ENCODE results near the gene RNF138. TPM values are rescaled to one million over a fixed set of nuclear protein-coding genes. Genes with fewer than 3 reads are reported as not detected.

RNF138 gene
- total and polyA plus RNA-seq, 10 of the 15 experiments (the other 5 are each of a cell fraction or from before 2014, with no cell fraction given) = 24.2 to 75.2 (median 40.1) TPM

DNA sequence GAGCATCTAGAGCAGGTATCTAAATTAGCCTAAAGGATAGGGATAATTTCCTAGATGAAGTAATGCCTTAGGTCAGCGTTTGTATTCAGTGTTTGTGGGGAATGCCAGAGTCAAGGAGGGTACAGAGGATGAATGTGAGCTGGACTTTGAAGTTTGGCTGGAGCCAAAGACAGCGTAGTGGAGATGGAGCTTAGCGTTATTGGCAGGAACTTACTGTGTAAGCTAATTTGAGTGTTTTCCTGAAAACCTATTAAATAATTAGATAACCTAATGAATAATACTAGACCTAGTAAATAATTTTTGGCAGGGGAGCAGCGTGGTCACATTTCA is 4.2 kb downstream of the RNF138 start:
- FAIRE-seq (no peak), ATAC-seq (no peak), DNase-seq (ENCODE audit: low read depth, low spot score) (no peak)
- Histone ChIP-seq H3K36me3 (ENCODE audit: control insufficient read depth in 2 of 2, insufficient read depth in 2 of 2, low read length in 1 of 2) (peaks cover 0 to 6% of the 10 kb centered on the region in 2 experiments; a peak in 1 of 4 replicates), H3K9me3 (replicated peaks; ENCODE audit: control insufficient read depth, insufficient read depth, low read length) (no peaks in the 10 kb centered on the region), H2AFZ (ENCODE audit: control insufficient read depth, low read depth, low read length) (no peak overlapping the region), H3K79me2 (ENCODE audit: control insufficient read depth, insufficient read depth, low read length) (peaks cover 77% of the 10 kb centered on the region), H3K9ac (ENCODE audit: control insufficient read depth, insufficient read depth, low read length) (no peak overlapping the region), H4K20me1 (ENCODE audit: control insufficient read depth, insufficient read depth) (no peaks in the 10 kb centered on the region), H3K27ac (ENCODE audit: control insufficient read depth, insufficient read depth) (no peak overlapping the region), H3K4me1 (ENCODE audit: control insufficient read depth, insufficient read depth, low read length) (no peaks in the 10 kb centered on the region; the same call in 1 of the 2 replicates), H3K27me3 (replicated peaks in 1 of 2; ENCODE audit: control insufficient read depth in 2 of 2, insufficient read depth in 2 of 2, low read length in 1 of 2) (no peaks in the 10 kb centered on the region), H3K4me3 (peak overlapping the region; percentile 3; the same call in 1 of the 2 replicates), H3K4me2 (ENCODE audit: control insufficient read depth, insufficient read depth) (peak overlapping the region; percentile 60)
- ChIA-PET CTCF (interaction anchor here (0.6 to 1.3 kb wide), 3 partner anchors 9 to 817 kb away, joined by 3 read pairs; no protein-coding TSS in a partner anchor), POLR2A (interaction anchor here (0.6 to 1.1 kb wide), 3 partner anchors 8 to 11 kb away, joined by 3 to 5 read pairs (median 5); no protein-coding TSS in a partner anchor), SMC1A (ENCODE audit: uncharacterized antibody, unreplicated experiment) (interaction anchor here (0.8 to 1.7 kb wide), 4 partner anchors 9 to 77 kb away, joined by 3 to 10 read pairs (median 4); no protein-coding TSS in a partner anchor), RAD21 (ENCODE audit: unreplicated experiment) (interaction anchor here (1.2 kb wide), 1 partner anchor 10 kb away, joined by 4 read pairs; no protein-coding TSS in a partner anchor)
- BruUV-seq (replicated peaks) = no TSS peak
- 95% methylated on average over 4 of the region's 4 CpGs for WGBS (ENCODE audit: insufficient coverage, insufficient replicate concordance, low lambda C conversion rate, missing lambda C conversion rate)
- in situ Hi-C loops (cut with MboI) (no loop called here), intact Hi-C loops (cut with micrococcal nuclease; ENCODE audit: unreplicated experiment) (no loop called here)
- TF ChIP-seq NR2F1 (conservative IDR thresholded peaks at IDR 0.05) = no peak
- no peak for TF ChIP-seq EED (IDR thresholded peaks at IDR 0.05; ENCODE audit: low read depth)
- no peak for TF ChIP-seq SMARCA5 (IDR thresholded peaks at IDR 0.05)
- no peak for TF ChIP-seq CBX5 (IDR thresholded peaks at IDR 0.05; ENCODE audit: low read depth)
- no peak for TF ChIP-seq SRF (IDR thresholded peaks at IDR 0.05; ENCODE audit: low read depth in 2 of 2, low read length in 2 of 2)
- TF ChIP-seq TARDBP (IDR thresholded peaks at IDR 0.05; ENCODE audit: borderline replicate concordance) = no peak
- no peak for TF ChIP-seq ZSCAN29 (IDR thresholded peaks at IDR 0.05)
- no peak for TF ChIP-seq CHD2 (IDR thresholded peaks at IDR 0.05; ENCODE audit: borderline replicate concordance, low read depth, low read length)
- TF ChIP-seq, protein P1, sequence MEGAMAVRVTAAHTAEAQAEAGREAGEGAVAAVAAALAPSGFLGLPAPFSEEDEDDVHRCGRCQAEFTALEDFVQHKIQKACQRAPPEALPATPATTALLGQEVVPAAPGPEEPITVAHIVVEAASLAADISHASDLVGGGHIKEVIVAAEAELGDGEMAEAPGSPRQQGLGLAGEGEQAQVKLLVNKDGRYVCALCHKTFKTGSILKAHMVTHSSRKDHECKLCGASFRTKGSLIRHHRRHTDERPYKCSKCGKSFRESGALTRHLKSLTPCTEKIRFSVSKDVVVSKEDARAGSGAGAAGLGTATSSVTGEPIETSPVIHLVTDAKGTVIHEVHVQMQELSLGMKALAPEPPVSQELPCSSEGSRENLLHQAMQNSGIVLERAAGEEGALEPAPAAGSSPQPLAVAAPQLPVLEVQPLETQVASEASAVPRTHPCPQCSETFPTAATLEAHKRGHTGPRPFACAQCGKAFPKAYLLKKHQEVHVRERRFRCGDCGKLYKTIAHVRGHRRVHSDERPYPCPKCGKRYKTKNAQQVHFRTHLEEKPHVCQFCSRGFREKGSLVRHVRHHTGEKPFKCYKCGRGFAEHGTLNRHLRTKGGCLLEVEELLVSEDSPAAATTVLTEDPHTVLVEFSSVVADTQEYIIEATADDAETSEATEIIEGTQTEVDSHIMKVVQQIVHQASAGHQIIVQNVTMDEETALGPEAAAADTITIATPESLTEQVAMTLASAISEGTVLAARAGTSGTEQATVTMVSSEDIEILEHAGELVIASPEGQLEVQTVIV (IDR thresholded peaks at IDR 0.05; ENCODE audit: borderline replicate concordance, partially characterized antibody) = no peak
- no peak for TF ChIP-seq TAF1 (IDR thresholded peaks at IDR 0.05; ENCODE audit: borderline replicate concordance, low read depth, low read length)
- no peak for TF ChIP-seq SMAD5 (IDR thresholded peaks at IDR 0.05; ENCODE audit: low read depth)
- no peak for TF ChIP-seq PRDM15 (CRISPR knock-in tag; IDR thresholded peaks at IDR 0.05)
- no peak for TF ChIP-seq EGR1 (IDR thresholded peaks at IDR 0.05; ENCODE audit: borderline replicate concordance in 1 of 2, low read depth in 2 of 2, low read length in 2 of 2)
- no peak for TF ChIP-seq HSF1 (IDR thresholded peaks at IDR 0.05; ENCODE audit: low read depth, low read length)
